Tibial artery (tissue), 4 donors: ENCODE results near the gene TTC14.
"Not testable (repeated sequence)": the region's sequence is repeated elsewhere in the genome, so short reads cannot be mapped to it uniquely, and the experiment has no call there.

Experiments
- DNase-seq, 2 donors: peaks; one replicate each; pipeline ENCODE4 v3.0.0-alpha.2; 2019
- H3K27ac ChIP-seq, 2 donors: fragments of 200-600 bp; sonication (generic) in 1 of 2; 1 replicate in 1 of 2; 2 replicates in 1 of 2; pipeline ENCODE4 v1.5.1; 2018 to 2019; ENCODE audit warnings: mild to moderate bottlenecking in 1 of 2
- H3K27me3 ChIP-seq, 2 donors: fragments of 200-600 bp; sonication (generic) in 1 of 2; one replicate each; pipeline versions ENCODE4 v1.5.1 to v1.6.0; 2016 to 2019
- H3K36me3 ChIP-seq, 3 donors: fragments of 200-600 bp; sonication (generic) in 2 of 3; one replicate each; pipeline ENCODE4 v1.5.1; 2016 to 2019; ENCODE audit warnings: mild to moderate bottlenecking in 2 of 3
- H3K4me1 ChIP-seq, 4 donors: fragments of 200-600 bp; sonication (generic) in 2 of 4; 1 replicate in 3 of 4; 2 replicates in 1 of 4; pipeline ENCODE4 v1.5.1; 2016 to 2019
- H3K4me3 ChIP-seq, 2 donors: fragments of 200-600 bp; sonication (generic) in 1 of 2; 1 replicate in 1 of 2; 2 replicates in 1 of 2; pipeline ENCODE4 v1.5.1; 2018 to 2019; ENCODE audit warnings: mild to moderate bottlenecking in 2 of 2
- H3K9me3 ChIP-seq, 3 donors: fragments of 200-600 bp; sonication (generic) in 1 of 3; one replicate each; pipeline ENCODE4 v1.5.1; 2016 to 2019
- intact Hi-C: fragments of 100-400 bp; cut with DNase I; formaldehyde crosslinking; loops from one replicate; pipeline ENCODE4 v1.15.0; 2023; ENCODE audit warnings: low total_unique reads
- TF ChIP-seq, protein P1 (sequence below), 2 experiments: fragments of 200-600 bp in 1 of 2; fragments of 450-650 bp in 1 of 2; IDR thresholded peaks; one replicate each; pipeline ENCODE4 v1.5.1; 2017 to 2019; ENCODE audit warnings: antibody characterized with exemption in 2 of 2, mild to moderate bottlenecking in 1 of 2, moderate library complexity in 1 of 2

Gene TTC14

DNA sequence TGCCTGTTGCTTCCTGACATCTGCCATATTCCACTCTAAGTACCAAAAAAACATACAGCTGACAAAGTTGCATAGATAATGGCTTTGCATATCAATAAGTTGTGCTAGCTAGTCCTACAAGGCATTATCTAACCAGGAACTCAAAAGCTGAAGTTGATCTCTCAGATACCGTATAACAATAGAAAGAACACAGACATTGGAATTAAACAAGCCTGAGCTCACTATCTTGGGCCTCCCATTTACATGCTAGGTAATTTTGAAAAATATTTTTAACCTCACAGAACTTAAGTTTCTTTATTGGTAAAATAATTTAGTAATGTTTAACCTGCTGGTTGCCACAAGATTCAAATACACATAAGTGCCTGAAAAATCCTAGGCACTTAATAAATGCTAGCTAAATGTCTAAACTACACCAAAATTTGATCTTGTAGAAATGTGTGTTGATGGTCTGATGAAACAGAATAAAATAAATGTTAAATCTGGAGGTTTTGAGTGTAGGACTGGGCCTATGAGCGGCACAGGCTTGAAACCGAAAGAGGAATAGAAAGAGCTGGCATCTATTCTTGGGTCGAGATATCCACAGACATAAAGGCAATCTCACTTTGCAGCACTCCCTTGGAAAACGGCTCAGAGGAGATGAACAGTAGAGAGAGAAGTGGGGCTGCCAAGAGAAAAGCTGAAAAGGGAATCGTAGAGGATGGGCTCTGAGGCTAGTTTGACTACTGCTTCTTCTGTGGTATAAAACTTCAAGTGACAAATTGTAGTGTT, 29.9 kb upstream of the TTC14 start:
- Histone ChIP-seq H3K27ac (no peak overlapping the region), H3K9me3 (no peaks in the 10 kb centered on the region), H3K27me3 (peaks cover 0 to 2% of the 10 kb centered on the region in 2 donors), H3K4me3 (no peak overlapping the region), H3K36me3 (no peaks in the 10 kb centered on the region), H3K4me1 (no peaks in the 10 kb centered on the region)
- TF ChIP-seq, protein P1, sequence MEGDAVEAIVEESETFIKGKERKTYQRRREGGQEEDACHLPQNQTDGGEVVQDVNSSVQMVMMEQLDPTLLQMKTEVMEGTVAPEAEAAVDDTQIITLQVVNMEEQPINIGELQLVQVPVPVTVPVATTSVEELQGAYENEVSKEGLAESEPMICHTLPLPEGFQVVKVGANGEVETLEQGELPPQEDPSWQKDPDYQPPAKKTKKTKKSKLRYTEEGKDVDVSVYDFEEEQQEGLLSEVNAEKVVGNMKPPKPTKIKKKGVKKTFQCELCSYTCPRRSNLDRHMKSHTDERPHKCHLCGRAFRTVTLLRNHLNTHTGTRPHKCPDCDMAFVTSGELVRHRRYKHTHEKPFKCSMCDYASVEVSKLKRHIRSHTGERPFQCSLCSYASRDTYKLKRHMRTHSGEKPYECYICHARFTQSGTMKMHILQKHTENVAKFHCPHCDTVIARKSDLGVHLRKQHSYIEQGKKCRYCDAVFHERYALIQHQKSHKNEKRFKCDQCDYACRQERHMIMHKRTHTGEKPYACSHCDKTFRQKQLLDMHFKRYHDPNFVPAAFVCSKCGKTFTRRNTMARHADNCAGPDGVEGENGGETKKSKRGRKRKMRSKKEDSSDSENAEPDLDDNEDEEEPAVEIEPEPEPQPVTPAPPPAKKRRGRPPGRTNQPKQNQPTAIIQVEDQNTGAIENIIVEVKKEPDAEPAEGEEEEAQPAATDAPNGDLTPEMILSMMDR (IDR thresholded peaks at IDR 0.05) = no peak
- intact Hi-C loops = no loop called here
- DNase-seq = no peak

DNA sequence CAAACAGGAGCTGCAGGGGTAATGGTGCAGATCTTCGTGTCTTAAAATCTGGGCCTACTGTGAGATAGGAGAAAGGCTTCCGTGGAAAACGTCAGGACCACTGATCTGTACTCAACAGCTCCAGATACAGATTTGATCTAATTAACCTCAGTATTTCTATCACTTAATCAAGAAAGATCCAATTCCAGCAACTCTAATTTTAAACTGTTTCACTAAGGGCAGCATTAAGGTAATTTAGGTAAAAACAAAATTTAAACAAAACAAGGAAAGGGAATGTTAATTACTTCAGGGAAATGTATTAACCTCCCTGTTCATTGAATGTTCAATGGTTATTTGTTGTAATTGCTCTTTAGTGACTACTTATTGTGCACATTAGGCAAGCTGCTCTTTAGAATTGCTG, 26.4 kb upstream of the TTC14 start:
- no peak for DNase-seq
- H3K36me3 ChIP-seq = no peaks in the 10 kb centered on the region
- H3K4me3 ChIP-seq = no peak overlapping the region
- H3K4me1 ChIP-seq = no peaks in the 10 kb centered on the region
- peaks cover 0 to 2% of the 10 kb centered on the region in 2 donors for H3K27me3 ChIP-seq
- H3K9me3 ChIP-seq = no peaks in the 10 kb centered on the region
- intact Hi-C loops = no loop called here
- H3K27ac ChIP-seq = no peak overlapping the region
- TF ChIP-seq, protein P1 (IDR thresholded peaks at IDR 0.05) = no peak

DNA sequence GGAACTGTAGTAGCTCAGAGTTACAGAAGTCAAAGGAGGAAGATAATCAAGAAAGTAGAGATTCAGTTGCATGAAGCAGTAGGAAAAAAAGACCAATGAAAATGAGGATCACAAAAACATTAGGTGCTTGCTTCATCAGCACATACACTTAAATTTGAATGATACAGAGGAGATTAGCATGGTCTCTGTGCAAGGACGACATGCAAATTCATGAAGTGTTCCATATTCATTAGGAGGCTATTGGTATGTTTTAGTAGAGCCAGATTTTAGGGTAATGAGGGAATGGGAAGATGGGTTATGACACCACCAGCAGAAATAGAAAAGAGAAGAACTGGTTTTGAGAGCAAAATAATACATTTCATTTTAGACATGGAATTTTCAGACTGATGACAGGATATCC, 21.0 kb upstream of the TTC14 start:
- H3K4me1 ChIP-seq = no peaks in the 10 kb centered on the region
- no peaks in the 10 kb centered on the region for H3K9me3 ChIP-seq
- DNase-seq = no peak
- no peaks in the 10 kb centered on the region for H3K36me3 ChIP-seq
- TF ChIP-seq, protein P1 (IDR thresholded peaks at IDR 0.05) = no peak
- no peak overlapping the region for H3K27ac ChIP-seq
- H3K27me3 ChIP-seq = no peaks in the 10 kb centered on the region
- no peak overlapping the region for H3K4me3 ChIP-seq
- intact Hi-C loops = no loop called here

DNA sequence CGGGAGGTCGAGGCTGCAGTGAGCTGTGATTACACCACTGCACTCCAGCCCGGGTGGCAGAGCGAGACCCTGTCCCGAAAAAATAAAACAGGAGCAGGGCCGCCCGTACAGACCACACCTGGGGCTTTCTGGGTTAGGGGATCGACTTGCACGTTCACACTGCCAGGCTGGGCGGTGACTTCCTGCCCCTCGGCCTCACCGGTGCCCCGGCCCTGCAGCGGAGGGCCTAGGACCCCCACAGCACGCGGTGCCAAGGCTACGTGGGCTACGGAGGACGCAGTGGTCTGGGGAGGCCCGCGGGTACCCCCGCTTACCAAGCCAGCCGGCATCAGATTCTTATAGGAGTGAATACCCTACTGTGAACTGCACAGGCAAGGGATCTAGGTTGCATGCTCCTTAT, 11.6 kb upstream of the TTC14 start:
- Histone ChIP-seq H3K36me3 (no peaks in the 10 kb centered on the region), H3K4me3 (no peak overlapping the region), H3K27me3 (peaks cover 0 to 15% of the 10 kb centered on the region in 2 donors), H3K9me3 (no peaks in the 10 kb centered on the region), H3K27ac (no peak overlapping the region), H3K4me1 (no peaks in the 10 kb centered on the region)
- TF ChIP-seq, protein P1 (IDR thresholded peaks at IDR 0.05) = no peak
- DNase-seq = no peak
- intact Hi-C loops = no loop called here

DNA sequence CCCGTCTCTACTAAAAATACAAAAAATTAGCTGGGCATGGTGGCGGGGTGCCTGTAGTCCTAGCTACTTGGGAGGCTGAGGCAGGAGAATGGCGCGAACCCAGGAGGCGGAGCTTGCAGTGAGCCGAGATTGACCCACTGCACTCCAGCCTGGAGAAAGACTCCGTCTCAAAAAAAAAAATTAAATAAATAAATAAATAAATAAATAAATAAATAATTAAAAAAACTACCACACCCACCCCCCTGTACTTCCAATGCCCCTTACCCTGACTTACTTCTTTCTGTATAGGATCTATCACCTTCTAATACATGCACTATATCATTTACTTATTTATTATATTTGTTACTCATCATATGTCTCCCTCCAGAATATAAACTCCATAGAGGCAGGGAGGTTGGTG, 8.3 kb upstream of the TTC14 start:
- H3K36me3 ChIP-seq, H3K9me3 ChIP-seq, DNase-seq, H3K27ac ChIP-seq, H3K4me1 ChIP-seq, H3K4me3 ChIP-seq, intact Hi-C loops: not testable (repeated sequence)
- peaks cover 0 to 15% of the 10 kb centered on the region in 2 donors for H3K27me3 ChIP-seq

DNA sequence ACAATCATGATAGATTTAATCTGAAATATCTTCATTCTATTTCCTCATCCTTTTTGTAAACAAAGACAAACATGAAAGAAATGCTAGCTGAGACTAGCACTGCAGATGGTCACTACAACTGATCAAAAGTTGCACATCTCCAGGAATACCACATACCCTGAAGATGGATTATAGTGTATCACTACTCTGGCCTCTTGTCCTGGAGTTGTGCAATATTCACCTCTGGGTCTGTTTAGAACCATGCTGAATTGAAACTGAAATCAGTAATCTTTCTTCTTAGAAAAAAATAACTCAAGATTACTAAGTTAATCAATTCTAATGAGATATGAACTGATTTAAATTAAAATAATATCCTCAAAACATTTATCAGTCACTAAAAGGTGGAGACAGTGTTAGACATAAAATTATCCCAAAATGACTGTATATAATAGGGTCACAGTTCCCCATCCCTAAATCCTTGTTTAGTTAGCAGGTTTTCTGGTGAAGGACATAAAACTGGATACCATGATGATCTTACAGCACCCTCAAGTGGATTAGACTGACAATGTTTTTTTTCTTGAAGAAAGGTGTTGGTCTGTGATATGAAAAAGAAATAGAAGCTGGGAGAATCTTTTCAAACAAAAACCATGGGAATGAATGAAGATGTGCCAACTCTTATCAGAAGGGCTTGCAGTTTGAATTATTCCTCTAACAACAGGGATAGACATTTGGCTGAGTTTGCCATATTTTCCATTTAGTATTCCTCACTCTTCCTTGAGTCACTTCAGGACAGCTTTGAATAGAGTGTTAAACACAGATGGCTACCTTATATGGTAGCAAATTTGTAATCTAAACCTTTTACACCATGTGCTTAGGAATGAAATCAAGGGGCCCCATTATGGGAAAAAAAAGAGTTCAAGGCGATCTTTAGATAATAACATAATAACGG, 7.1 kb upstream of the TTC14 start:
- TF ChIP-seq, protein P1 (IDR thresholded peaks at IDR 0.05) = no peak

More for the DNA sequence above, 7.1 kb upstream of the TTC14 start:
- intact Hi-C loops = no loop called here
- no peaks in the 10 kb centered on the region for H3K36me3 ChIP-seq
- H3K4me3 ChIP-seq = no peak overlapping the region
- no peak overlapping the region for H3K27ac ChIP-seq
- no peak for DNase-seq
- H3K9me3 ChIP-seq = no peaks in the 10 kb centered on the region
- no peaks in the 10 kb centered on the region for H3K4me1 ChIP-seq
- H3K27me3 ChIP-seq = peaks cover 0 to 15% of the 10 kb centered on the region in 2 donors
